Vagina (tissue), 2 donors: Measurements from ENCODE around the gene SHROOM2. TPM values are rescaled to one million over a fixed set of nuclear protein-coding genes. Genes with fewer than 3 reads are reported as not detected.

Source experiments
- DNase-seq, 2 donors: peaks; one replicate each; pipeline ENCODE4 v3.0.0-alpha.2; 2017; ENCODE audit errors: extremely low spot score in 2 of 2
- H3K27ac ChIP-seq: fragments of 200-600 bp; sonication (generic); one replicate; pipeline ENCODE4 v1.5.1; 2019
- H3K27me3 ChIP-seq: fragments of 200-600 bp; sonication (generic); one replicate; pipeline ENCODE4 v1.5.1; 2019
- H3K36me3 ChIP-seq, 2 donors: fragments of 200-600 bp; sonication (generic); one replicate each; pipeline ENCODE4 v1.5.1; 2017 to 2019
- H3K4me1 ChIP-seq: fragments of 200-600 bp; sonication (generic); one replicate; pipeline ENCODE4 v1.5.1; 2019
- H3K4me3 ChIP-seq, 2 donors: fragments of 200-600 bp; sonication (generic); 1 replicate in 1 of 2; 2 replicates in 1 of 2; pipeline ENCODE4 v1.5.1; 2016 to 2019
- H3K9me3 ChIP-seq: fragments of 200-600 bp; sonication (generic); one replicate; pipeline ENCODE4 v1.5.1; 2019
- POLR2A ChIP-seq, 2 donors: fragments of 450-650 bp; IDR thresholded peaks; one replicate each; pipeline ENCODE4 v1.6.1; 2017; ENCODE audit warnings: antibody characterized with exemption in 2 of 2, mild to moderate bottlenecking in 2 of 2, moderate library complexity in 2 of 2
- POLR2AphosphoS5 ChIP-seq, 2 donors: sonication (generic); formaldehyde crosslinking; IDR thresholded peaks; one replicate each; pipeline ENCODE4 v1.9.0; 2017; ENCODE audit warnings: antibody characterized with exemption in 2 of 2, mild to moderate bottlenecking in 2 of 2, low read depth in 1 of 2; ENCODE audit not compliant: insufficient read depth in 1 of 2
- intact Hi-C: fragments of 100-400 bp; cut with DNase I; formaldehyde crosslinking; loops from one replicate; pipeline ENCODE4 v1.15.1; 2023
- total RNA-seq: library from RNA; depleted of rRNA; stranded (reverse); fragments of >200 nt; gene quantifications from one replicate; pipeline ENCODE4 v1.2.3, GENCODE V29; 2016
- TF ChIP-seq, protein P1 (sequence below), 3 experiments: fragments of 450-650 bp in 2 of 3; fragments of 200-600 bp in 1 of 3; sonication (generic) in 1 of 3; IDR thresholded peaks; one replicate each; pipeline ENCODE4 v1.5.1; 2017 to 2019; ENCODE audit warnings: antibody characterized with exemption in 3 of 3, mild to moderate bottlenecking in 2 of 3, moderate library complexity in 2 of 3

SHROOM2 gene
- total RNA-seq, 1 donor from 2014 or later, result 8.8 TPM

GRCh38 chrX:9865804-9866472 is 79.7 kb downstream of the SHROOM2 start:
- Histone ChIP-seq H3K4me1 (no peaks in the 10 kb centered on the region), H3K27ac (no peak overlapping the region), H3K27me3 (no peaks in the 10 kb centered on the region), H3K4me3 (no peak overlapping the region), H3K36me3 (no peaks in the 10 kb centered on the region), H3K9me3 (no peaks in the 10 kb centered on the region)
- no peak for DNase-seq
- TF ChIP-seq POLR2A (IDR thresholded peaks at IDR 0.05) (no peak), POLR2AphosphoS5 (IDR thresholded peaks at IDR 0.05; ENCODE audit: insufficient read depth in 1 of 2, low read depth in 1 of 2) (no peak)
- TF ChIP-seq, protein P1, sequence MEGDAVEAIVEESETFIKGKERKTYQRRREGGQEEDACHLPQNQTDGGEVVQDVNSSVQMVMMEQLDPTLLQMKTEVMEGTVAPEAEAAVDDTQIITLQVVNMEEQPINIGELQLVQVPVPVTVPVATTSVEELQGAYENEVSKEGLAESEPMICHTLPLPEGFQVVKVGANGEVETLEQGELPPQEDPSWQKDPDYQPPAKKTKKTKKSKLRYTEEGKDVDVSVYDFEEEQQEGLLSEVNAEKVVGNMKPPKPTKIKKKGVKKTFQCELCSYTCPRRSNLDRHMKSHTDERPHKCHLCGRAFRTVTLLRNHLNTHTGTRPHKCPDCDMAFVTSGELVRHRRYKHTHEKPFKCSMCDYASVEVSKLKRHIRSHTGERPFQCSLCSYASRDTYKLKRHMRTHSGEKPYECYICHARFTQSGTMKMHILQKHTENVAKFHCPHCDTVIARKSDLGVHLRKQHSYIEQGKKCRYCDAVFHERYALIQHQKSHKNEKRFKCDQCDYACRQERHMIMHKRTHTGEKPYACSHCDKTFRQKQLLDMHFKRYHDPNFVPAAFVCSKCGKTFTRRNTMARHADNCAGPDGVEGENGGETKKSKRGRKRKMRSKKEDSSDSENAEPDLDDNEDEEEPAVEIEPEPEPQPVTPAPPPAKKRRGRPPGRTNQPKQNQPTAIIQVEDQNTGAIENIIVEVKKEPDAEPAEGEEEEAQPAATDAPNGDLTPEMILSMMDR (IDR thresholded peaks at IDR 0.05), result no peak
- intact Hi-C loops, result no loop called here

GRCh38 chrX:9866633-9867032 is 80.4 kb downstream of the SHROOM2 start:
- Histone ChIP-seq H3K4me1 (no peaks in the 10 kb centered on the region), H3K9me3 (no peaks in the 10 kb centered on the region), H3K36me3 (no peaks in the 10 kb centered on the region), H3K4me3 (no peak overlapping the region), H3K27ac (no peak overlapping the region), H3K27me3 (no peaks in the 10 kb centered on the region)
- DNase-seq, result no peak
- no peak for TF ChIP-seq POLR2A (IDR thresholded peaks at IDR 0.05)
- TF ChIP-seq, protein P1 (IDR thresholded peaks at IDR 0.05), result no peak
- TF ChIP-seq POLR2AphosphoS5 (IDR thresholded peaks at IDR 0.05; ENCODE audit: insufficient read depth in 1 of 2, low read depth in 1 of 2), result no peak
- intact Hi-C loops, result no loop called here

GRCh38 chrX:9867226-9867625 is 81.0 kb downstream of the SHROOM2 start:
- Histone ChIP-seq H3K9me3 (no peaks in the 10 kb centered on the region), H3K4me3 (no peak overlapping the region), H3K27me3 (no peaks in the 10 kb centered on the region), H3K4me1 (no peaks in the 10 kb centered on the region), H3K27ac (no peak overlapping the region), H3K36me3 (no peaks in the 10 kb centered on the region)
- intact Hi-C loops, result no loop called here
- TF ChIP-seq POLR2A (IDR thresholded peaks at IDR 0.05) (no peak), POLR2AphosphoS5 (IDR thresholded peaks at IDR 0.05; ENCODE audit: insufficient read depth in 1 of 2, low read depth in 1 of 2) (no peak)
- TF ChIP-seq, protein P1 (IDR thresholded peaks at IDR 0.05), result no peak
- DNase-seq, result no peak

DNA sequence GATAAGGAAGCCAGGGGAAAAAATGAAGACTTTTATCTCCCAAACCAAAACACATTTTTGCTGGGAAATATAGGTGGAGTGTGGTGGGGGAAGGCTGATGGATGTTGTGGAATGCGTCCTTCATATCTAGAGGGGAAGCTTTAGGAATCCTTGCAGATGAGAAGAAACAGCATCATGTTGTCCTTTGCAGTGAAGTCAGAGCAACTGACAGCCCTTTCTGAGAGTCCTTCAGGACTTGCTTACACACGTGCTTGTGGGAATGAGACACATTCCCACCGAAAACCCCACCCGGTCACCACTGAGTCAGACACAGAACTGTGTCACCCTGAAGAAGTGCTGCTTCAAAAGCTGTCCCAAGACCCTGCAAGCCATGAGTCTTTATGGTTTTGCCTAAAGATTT is 81.5 kb downstream of the SHROOM2 start:
- Histone ChIP-seq H3K27ac (no peak overlapping the region), H3K36me3 (no peaks in the 10 kb centered on the region), H3K9me3 (no peaks in the 10 kb centered on the region), H3K4me1 (no peaks in the 10 kb centered on the region), H3K4me3 (no peak overlapping the region), H3K27me3 (no peaks in the 10 kb centered on the region)
- TF ChIP-seq, protein P1 (IDR thresholded peaks at IDR 0.05), result no peak
- TF ChIP-seq POLR2AphosphoS5 (IDR thresholded peaks at IDR 0.05; ENCODE audit: insufficient read depth in 1 of 2, low read depth in 1 of 2) (no peak), POLR2A (IDR thresholded peaks at IDR 0.05) (no peak)
- DNase-seq, result no peak
- intact Hi-C loops, result no loop called here

- no peaks in the 10 kb centered on the region for H3K36me3 ChIP-seq
- no peaks in the 10 kb centered on the region for H3K4me1 ChIP-seq
- H3K4me3 ChIP-seq, result no peak overlapping the region
- no peak overlapping the region for H3K27ac ChIP-seq
- no peaks in the 10 kb centered on the region for H3K27me3 ChIP-seq
- DNase-seq, result no peak
- TF ChIP-seq, protein P1 (IDR thresholded peaks at IDR 0.05), result no peak
- TF ChIP-seq POLR2A (IDR thresholded peaks at IDR 0.05), result no peak
- TF ChIP-seq POLR2AphosphoS5 (IDR thresholded peaks at IDR 0.05; ENCODE audit: insufficient read depth in 1 of 2, low read depth in 1 of 2), result no peak
- intact Hi-C loops, result no loop called here
- H3K9me3 ChIP-seq, result no peaks in the 10 kb centered on the region
Measured at GRCh38 chrX:9871701-9872268, 85.6 kb downstream of the SHROOM2 start.
